Measurements from ENCODE around the gene FOXO3.

- TF ChIP-seq CTCF (IDR thresholded peaks at IDR 0.05 in 4 of 5, conservative IDR thresholded peaks at IDR 0.05 in 1 of 5) (no peak), POLR2A (IDR thresholded peaks at IDR 0.05) (no peak)
Observed at GRCh38 chr6:108588586-108588985, 27.9 kb downstream of the FOXO3 start.

Measured in gastrocnemius medialis (tissue), 4 donors.